GM19193 (cell line): Measurements from ENCODE around the gene PPP2R3C.
A peak's percentile ranks its signal among the peaks of the same experiment; 100 is the strongest.

Experiments
- POLR2A ChIP-seq: IDR thresholded peaks from 4 replicates; pipeline ENCODE4 v1.6.1; 2011; ENCODE audit not compliant: insufficient read depth, insufficient read length; ENCODE audit errors: extremely low read depth

Gene PPP2R3C

DNA sequence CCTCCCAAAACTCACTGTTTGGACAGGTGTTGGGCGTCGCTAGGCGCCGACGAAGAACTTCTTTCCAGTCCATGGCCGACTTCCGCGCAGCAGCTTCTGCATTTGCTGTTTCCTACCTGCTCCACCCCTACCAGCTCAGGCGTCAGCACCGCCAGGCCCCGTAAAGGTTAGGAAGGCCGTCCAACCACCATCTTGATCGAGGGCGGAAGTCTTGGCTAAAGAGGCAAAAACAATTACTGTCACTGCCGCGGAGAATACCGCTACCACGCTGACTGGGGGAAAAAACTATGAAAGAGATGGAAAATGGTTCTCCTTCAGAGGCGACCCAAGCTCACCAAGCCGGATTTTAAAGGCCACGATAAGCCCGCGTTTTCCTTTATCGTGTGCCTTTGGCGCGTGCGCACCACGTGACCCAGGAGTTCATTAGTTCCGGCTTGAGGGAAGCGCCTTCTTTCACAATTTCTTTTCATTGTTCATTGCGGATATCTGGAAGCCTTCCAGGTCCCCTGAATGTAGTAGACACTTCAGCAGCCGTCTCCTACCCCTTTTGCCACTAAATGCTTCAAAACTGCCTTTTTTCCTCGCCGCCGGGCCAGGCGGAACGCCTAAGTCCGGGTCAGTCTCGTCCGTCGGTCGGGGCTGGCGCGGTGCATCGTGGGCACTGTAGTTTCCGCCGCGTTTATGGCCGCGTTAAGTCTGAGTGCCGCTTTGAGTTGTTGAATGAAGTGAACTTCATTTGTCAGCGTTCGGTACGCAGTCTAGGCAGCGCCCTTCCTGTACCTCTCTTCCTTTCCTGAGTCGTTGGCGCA is at the start of gene PPP2R3C, which contains the start of gene PRORP:
Gene PPP2R3C, minus strand, starts transcription at position 104 of the 809 bp plus-strand sequence. Its CDS starts 31 bp downstream, at position 73.
Gene PRORP, plus strand, starts transcription at position 666 of the 809 bp plus-strand sequence. CDS start 694 bp downstream, outside the sequence.
- peak; percentile 67 for TF ChIP-seq POLR2A

DNA sequence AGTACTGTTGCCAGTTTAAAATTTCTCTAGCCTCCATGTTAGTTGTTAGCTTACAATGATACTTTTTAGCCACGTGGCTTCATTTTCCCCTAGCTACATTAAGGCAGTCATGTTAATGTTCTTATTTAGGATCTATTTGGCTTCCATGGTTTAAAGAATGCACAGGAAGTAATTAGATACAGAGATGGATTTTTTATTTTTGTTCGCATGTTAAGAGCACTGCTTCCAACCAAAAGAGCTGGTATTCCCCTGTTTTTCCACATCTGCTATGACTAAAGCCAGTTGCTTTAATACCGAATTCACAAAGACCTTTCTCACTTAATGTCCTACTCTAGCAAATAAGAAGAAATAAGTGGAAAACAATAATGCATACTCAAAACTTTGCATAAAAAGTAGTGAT is 45.7 kb upstream of the PPP2R3C start:
- no peak for TF ChIP-seq POLR2A

- TF ChIP-seq POLR2A, result no peak
Observed at GRCh38 chr14:35164849-35165248, 43.1 kb upstream of the PPP2R3C start.

- TF ChIP-seq POLR2A, result no peak
Observed at GRCh38 chr14:35163384-35163783, 41.6 kb upstream of the PPP2R3C start.

DNA sequence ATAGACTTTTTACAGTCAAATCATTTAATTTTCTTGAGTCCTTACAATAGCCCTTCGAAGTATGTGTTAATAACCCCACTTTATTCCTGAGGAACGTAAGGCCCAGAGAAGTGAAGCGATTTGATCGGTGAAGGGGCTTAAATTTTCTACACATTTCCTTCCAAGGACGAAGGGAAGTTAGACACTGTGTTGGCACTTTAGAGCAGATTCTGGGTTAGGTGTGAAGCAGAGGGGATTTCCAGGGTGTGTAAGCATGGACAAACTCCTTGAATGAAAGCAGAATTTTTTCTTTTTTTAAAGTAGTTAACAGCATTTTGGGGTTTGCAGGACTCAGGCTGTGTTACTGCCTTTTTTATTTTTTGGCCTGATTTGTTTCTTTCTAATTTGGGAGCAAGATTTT is 39.4 kb upstream of the PPP2R3C start:
- TF ChIP-seq POLR2A, result no peak

- no peak for TF ChIP-seq POLR2A
Observed at GRCh38 chr14:35159742-35160409, 38.1 kb upstream of the PPP2R3C start.

GRCh38 chr14:35158951-35159653 is 37.3 kb upstream of the PPP2R3C start:
- no peak for TF ChIP-seq POLR2A

DNA sequence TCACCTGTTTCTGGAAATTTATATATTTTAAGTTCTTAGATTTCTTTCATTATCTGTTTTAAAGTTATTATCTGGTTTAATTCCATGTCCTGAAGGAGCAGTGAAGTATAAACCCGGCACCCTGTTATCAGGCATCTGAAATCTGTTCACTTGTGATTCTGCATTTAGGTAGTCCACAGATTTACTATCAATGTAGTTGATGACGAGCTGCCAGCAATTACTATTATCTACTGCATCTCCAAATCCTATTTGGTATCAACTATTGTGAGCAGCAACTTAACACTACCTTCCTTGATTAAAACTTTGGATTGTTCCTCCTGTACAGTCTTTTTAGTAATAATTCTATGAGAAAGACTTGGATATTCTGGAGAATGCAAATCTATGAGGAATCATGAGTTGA is 36.7 kb upstream of the PPP2R3C start:
- no peak for TF ChIP-seq POLR2A

- TF ChIP-seq POLR2A, result no peak
Observed at GRCh38 chr14:35155962-35156361, 34.2 kb upstream of the PPP2R3C start.

DNA sequence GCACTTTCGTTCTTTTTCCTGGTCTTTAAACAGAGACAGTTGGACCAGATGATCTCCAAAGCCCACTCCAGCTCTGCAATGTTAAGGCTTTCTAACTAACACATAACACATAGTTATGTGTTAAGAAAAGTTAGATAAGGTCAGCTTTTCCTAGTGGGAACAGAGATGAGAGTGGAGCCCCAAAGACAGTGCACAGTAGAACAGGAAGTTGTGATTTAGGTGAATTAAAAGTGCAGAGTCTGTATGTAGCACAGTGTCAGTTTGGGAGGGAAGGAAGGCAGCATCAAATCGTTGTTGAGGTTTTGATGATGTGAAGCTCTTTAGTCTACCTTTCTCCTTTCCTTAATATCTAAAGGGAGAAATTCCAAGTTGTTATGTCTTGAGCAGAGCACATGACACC is 32.2 kb upstream of the PPP2R3C start:
- TF ChIP-seq POLR2A, result no peak

DNA sequence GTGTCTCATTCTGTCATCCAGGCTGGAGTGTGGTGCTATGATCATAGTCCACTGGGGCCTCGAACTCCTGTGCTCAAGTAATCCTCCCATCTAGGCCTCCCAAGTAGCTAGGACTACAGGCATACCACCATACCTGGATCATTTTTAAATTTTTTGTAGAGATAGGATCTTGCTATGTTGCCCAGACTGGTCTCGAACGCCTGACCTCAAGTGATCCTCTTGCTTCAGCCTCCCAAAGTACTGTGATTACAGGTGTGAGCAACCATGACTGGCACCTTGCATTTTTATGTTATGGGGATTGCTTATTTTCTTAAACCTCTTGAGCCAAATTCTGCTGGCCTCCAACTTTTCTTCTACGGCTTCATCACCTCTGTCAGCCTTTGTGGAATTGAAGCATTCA is 27.4 kb upstream of the PPP2R3C start:
- TF ChIP-seq POLR2A, result no peak

- TF ChIP-seq POLR2A, result no peak
Observed at GRCh38 chr14:35147711-35148110, 25.9 kb upstream of the PPP2R3C start.

DNA sequence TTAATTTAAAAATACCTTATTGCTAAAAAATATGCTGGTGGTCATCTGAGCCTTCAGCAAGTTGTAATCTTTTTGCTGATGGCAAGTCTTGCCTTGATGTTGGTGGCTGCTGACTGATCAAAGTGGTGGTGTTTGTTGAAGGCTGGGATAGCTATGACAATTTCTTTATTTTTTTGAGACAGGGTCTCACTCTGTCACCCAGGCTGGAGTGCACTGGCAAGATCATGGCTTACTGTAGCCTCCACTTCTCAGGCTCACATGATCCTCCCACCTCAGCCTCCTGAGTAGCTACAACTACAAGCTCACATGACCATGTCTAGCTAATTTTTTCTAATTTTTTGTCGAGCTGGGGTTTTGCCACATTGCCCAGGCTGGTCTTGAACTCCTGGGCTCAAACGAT is 25.4 kb upstream of the PPP2R3C start:
- no peak for TF ChIP-seq POLR2A

DNA sequence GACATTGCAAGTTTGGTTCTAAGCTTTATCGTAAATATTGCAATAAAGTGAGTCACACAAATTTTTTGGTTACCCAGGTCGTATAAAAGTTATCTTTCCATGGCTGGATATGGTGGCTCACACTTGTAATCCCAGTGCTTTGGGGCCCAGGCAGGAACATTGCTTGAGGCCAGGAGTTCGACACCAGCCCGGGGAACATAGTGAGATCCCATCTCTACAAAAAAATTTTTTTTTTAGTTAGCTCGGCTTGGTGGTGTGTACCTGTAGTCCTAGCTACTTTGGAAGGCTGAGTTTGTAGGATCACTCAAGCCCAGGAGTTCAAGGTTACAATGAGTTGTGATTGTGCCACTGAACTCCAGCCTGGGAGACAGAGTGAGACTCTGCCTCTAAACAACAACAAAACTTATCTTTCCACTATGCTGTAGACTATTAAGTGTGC is 24.9 kb upstream of the PPP2R3C start:
- TF ChIP-seq POLR2A, result no peak

GRCh38 chr14:35144029-35144428 is 22.2 kb upstream of the PPP2R3C start:
- no peak for TF ChIP-seq POLR2A
